Stimulated activated CD4-positive, alpha-beta T cell treated with anti-CD3 and anti-CD28 coated beads, Interleukin-2, amount 100 ng/mL, for 4 hours (primary cell): ENCODE measurements around the gene MAPK1.
"Not testable (repeated sequence)": the region's sequence is repeated elsewhere in the genome, so short reads cannot be mapped to it uniquely, and the experiment has no call there.

Experiments used
- DNase-seq: peaks from one replicate; pipeline ENCODE4 v3.0.0-alpha.2; 2020; ENCODE audit warnings: low read depth

MAPK1 gene

GRCh38 chr22:21881841-21882753 is 14.7 kb upstream of the MAPK1 start:
- no peak for DNase-seq

- no peak for DNase-seq
These were observed 9.2 kb upstream of the MAPK1 start for GRCh38 chr22:21876486-21877176.

GRCh38 chr22:21874953-21875352 is 7.5 kb upstream of the MAPK1 start:
- DNase-seq = not testable (repeated sequence)

- DNase-seq = no peak
These were observed 6.2 kb upstream of the MAPK1 start for GRCh38 chr22:21873619-21874018.

GRCh38 chr22:21872741-21873140 is 5.3 kb upstream of the MAPK1 start:
- DNase-seq = not testable (repeated sequence)

- DNase-seq = no peak
These were observed 1.2 kb upstream of the MAPK1 start for GRCh38 chr22:21868651-21869050.

GRCh38 chr22:21866833-21867527 is 465 bp downstream of the MAPK1 start:
- DNase-seq = peak; percentile 2

- no peak for DNase-seq
These were observed 2.4 kb downstream of the MAPK1 start for GRCh38 chr22:21865041-21865440.

GRCh38 chr22:21862386-21863245 is 4.8 kb downstream of the MAPK1 start:
- no peak for DNase-seq

GRCh38 chr22:21861851-21862250 is 5.6 kb downstream of the MAPK1 start:
- DNase-seq = no peak

- no peak for DNase-seq
These were observed 6.1 kb downstream of the MAPK1 start for GRCh38 chr22:21861264-21861848.

GRCh38 chr22:21860491-21861039 is 6.9 kb downstream of the MAPK1 start:
- no peak for DNase-seq

GRCh38 chr22:21858025-21858764 is 9.2 kb downstream of the MAPK1 start:
- no peak for DNase-seq

GRCh38 chr22:21857481-21857914 is 9.9 kb downstream of the MAPK1 start:
- DNase-seq = no peak

- DNase-seq = no peak
These were observed 10.6 kb downstream of the MAPK1 start for GRCh38 chr22:21856868-21857267.

- no peak for DNase-seq
These were observed 11.2 kb downstream of the MAPK1 start for GRCh38 chr22:21856197-21856596.

- no peak for DNase-seq
These were observed 11.8 kb downstream of the MAPK1 start for GRCh38 chr22:21855676-21856075.

GRCh38 chr22:21850660-21851059 is 16.8 kb downstream of the MAPK1 start:
- no peak for DNase-seq

- DNase-seq = no peak
These were observed 18.0 kb downstream of the MAPK1 start for GRCh38 chr22:21849489-21849888.

- DNase-seq = not testable (repeated sequence)
These were observed 19.4 kb downstream of the MAPK1 start for GRCh38 chr22:21848057-21848456.
